CD4-positive, alpha-beta T cell (primary cell): ENCODE results near the gene FERMT1. TPM values are rescaled to one million over a fixed set of nuclear protein-coding genes. Genes with fewer than 3 reads are reported as not detected.

Source experiments
- ATAC-seq: fragments of 200-7000 bp; cut with Tn5 transposase; one replicate; pipeline ENCODE4 v1.10.0; 2022; ENCODE audit warnings: mild to moderate bottlenecking; ENCODE audit not compliant: poor library complexity
- CTCF ChIA-PET: fragments of 350-600 bp; sonication (Branson Sonifier 250); formaldehyde crosslinking; loops from one replicate; lab custom pipeline; 2021; ENCODE audit warnings: antibody characterized with exemption, inconsistent platforms; lab: Charles Lee
- POLR2A ChIA-PET: fragments of 350-600 bp; sonication (Branson Sonifier 250); formaldehyde crosslinking; loops from one replicate; lab custom pipeline; 2021; ENCODE audit warnings: antibody characterized with exemption, inconsistent platforms; lab: Charles Lee
- DNase-seq, 14 experiments: peaks; one replicate each; pipeline ENCODE4 v3.0.0-alpha.2; 2013 to 2020; ENCODE audit warnings: mixed read lengths in 2 of 14
- H3K27ac ChIP-seq, 2 donors: one replicate each; pipeline versions ENCODE4 v1.5.1 to v1.7.0; 2013; ENCODE audit warnings: low read length in 2 of 2, low read depth in 1 of 2, mild to moderate bottlenecking in 1 of 2
- H3K27me3 ChIP-seq, 2 experiments: 1 replicate in 1 of 2; 2 replicates in 1 of 2; pipeline versions ENCODE4 v1.6.1 to v1.7.0; 2013; ENCODE audit warnings: low read length in 2 of 2, control low read depth in 1 of 2, mild to moderate bottlenecking in 1 of 2, moderate library complexity in 1 of 2; ENCODE audit not compliant: insufficient read depth in 2 of 2, control insufficient read depth in 1 of 2
- H3K36me3 ChIP-seq: one replicate; pipeline ENCODE4 v1.6.1; 2013; ENCODE audit warnings: low read length, control low read depth; ENCODE audit not compliant: insufficient read depth
- H3K4me1 ChIP-seq: one replicate; pipeline ENCODE4 v1.6.1; 2013; ENCODE audit warnings: low read length, control low read depth; ENCODE audit not compliant: insufficient read depth
- H3K4me3 ChIP-seq: one replicate; pipeline ENCODE4 v1.5.1; 2013; ENCODE audit warnings: mild to moderate bottlenecking, low read length, moderate library complexity
- H3K9me3 ChIP-seq, 2 experiments: 1 replicate in 1 of 2; 2 replicates in 1 of 2; pipeline versions ENCODE4 v1.6.1 to v1.7.0; 2013; ENCODE audit warnings: low read length in 2 of 2, mild to moderate bottlenecking in 2 of 2, control low read depth in 1 of 2, moderate library complexity in 1 of 2; ENCODE audit not compliant: control insufficient read depth in 1 of 2, insufficient read depth in 1 of 2
- H3K27ac Mint-ChIP-seq: one replicate; pipeline ENCODE4 v1.8.0; 2020; ENCODE audit warnings: mixed read lengths
- H3K27me3 Mint-ChIP-seq: one replicate; pipeline ENCODE4 v1.8.0; 2021; ENCODE audit warnings: mixed read lengths
- H3K36me3 Mint-ChIP-seq: one replicate; pipeline ENCODE4 v1.8.0; 2021; ENCODE audit warnings: low read depth, mixed read lengths
- H3K4me1 Mint-ChIP-seq: one replicate; pipeline ENCODE4 v1.8.0; 2021; ENCODE audit warnings: low read depth, mixed read lengths
- H3K4me3 Mint-ChIP-seq: one replicate; pipeline ENCODE4 v1.8.0; 2020; ENCODE audit warnings: mild to moderate bottlenecking, mixed read lengths
- H3K9me3 Mint-ChIP-seq: one replicate; pipeline ENCODE4 v1.8.0; 2020; ENCODE audit warnings: mixed read lengths
- intact Hi-C, 2 experiments: fragments of 100-400 bp; cut with DNase I in 1 of 2; cut with micrococcal nuclease in 1 of 2; formaldehyde crosslinking; loops; one replicate each; pipeline versions ENCODE4 v1.15.1 to v1.9.0; 2023 to 2025; cut with DNase I, micrococcal nuclease
- total RNA-seq, 174 experiments: library from RNA in 2 of 174; stranded (reverse) in 2 of 174; gene quantifications; one replicate each; pipeline ENCODE4 v1.2.3 and lab custom pipeline; 2021 to 2026
- TF ChIP-seq, protein P1 (sequence below): fragments of 200-600 bp; IDR thresholded peaks from one replicate; pipeline ENCODE4 v1.8.0; 2022; ENCODE audit warnings: antibody characterized with exemption, mild to moderate bottlenecking

FERMT1 gene
- total RNA-seq, 2 experiments from 2014 or later = not detected

DNA sequence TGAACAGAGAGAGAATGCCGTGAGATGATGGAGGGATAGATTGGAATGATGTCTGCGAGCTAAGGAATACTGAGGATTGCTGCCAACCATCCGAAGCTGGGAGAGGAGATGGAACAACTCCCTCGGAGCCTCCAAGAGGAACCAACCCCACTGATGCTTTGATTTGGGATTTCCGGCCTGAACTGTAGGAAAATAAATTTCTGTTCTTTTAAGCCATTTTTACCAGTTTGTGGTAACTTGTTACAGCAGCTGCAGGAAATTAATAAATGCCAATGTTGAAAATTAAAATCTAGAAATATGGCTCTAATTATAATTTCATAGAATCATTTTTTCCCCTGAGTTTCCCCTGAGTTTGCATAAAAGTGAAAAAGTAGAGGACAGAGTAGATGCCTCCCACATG is 83.1 kb downstream of the FERMT1 start:
- intact Hi-C loops = no loop called here
- Mint-ChIP-seq H3K27me3 (no peaks in the 10 kb centered on the region), H3K9me3 (no peaks in the 10 kb centered on the region), H3K27ac (no peak overlapping the region), H3K4me3 (no peak overlapping the region), H3K4me1 (peaks cover under 1% of the 10 kb centered on the region), H3K36me3 (peaks cover 70% of the 10 kb centered on the region)
- ATAC-seq = no peak
- DNase-seq = no peak
- Histone ChIP-seq H3K4me1 (no peaks in the 10 kb centered on the region), H3K4me3 (no peak overlapping the region), H3K27me3 (no peaks in the 10 kb centered on the region), H3K9me3 (peaks cover 0 to 7% of the 10 kb centered on the region in 2 experiments), H3K27ac (no peak overlapping the region), H3K36me3 (peaks cover 57% of the 10 kb centered on the region)
- TF ChIP-seq, protein P1, sequence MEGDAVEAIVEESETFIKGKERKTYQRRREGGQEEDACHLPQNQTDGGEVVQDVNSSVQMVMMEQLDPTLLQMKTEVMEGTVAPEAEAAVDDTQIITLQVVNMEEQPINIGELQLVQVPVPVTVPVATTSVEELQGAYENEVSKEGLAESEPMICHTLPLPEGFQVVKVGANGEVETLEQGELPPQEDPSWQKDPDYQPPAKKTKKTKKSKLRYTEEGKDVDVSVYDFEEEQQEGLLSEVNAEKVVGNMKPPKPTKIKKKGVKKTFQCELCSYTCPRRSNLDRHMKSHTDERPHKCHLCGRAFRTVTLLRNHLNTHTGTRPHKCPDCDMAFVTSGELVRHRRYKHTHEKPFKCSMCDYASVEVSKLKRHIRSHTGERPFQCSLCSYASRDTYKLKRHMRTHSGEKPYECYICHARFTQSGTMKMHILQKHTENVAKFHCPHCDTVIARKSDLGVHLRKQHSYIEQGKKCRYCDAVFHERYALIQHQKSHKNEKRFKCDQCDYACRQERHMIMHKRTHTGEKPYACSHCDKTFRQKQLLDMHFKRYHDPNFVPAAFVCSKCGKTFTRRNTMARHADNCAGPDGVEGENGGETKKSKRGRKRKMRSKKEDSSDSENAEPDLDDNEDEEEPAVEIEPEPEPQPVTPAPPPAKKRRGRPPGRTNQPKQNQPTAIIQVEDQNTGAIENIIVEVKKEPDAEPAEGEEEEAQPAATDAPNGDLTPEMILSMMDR = no peak
- ChIA-PET CTCF (interaction anchor here (1.0 kb wide), 1 partner anchor 62 kb away, joined by 3 read pairs; no protein-coding TSS in a partner anchor), POLR2A (no interaction called here)

DNA sequence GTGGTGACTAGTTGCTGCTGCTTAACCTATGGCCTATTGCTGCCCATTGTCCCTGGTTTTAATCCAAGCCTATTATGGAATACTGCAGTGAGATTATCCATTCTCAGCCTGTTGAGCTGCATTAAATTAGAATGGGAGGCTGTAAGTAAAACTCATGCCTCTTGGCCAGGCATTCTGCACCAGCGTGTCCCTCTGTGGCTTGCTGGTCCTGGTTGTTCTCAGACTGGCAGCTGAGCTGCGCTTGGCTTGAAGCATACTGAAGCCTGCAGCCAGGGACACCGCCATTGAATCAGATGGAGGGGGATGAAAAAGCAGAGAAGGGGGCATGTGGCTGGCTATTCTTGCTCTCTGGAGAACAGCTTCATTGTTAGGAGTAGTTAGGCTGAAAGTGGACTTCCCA is 84.6 kb downstream of the FERMT1 start:
- TF ChIP-seq, protein P1 = no peak
- Mint-ChIP-seq H3K36me3 (peaks cover 85% of the 10 kb centered on the region), H3K27me3 (no peaks in the 10 kb centered on the region), H3K27ac (no peak overlapping the region), H3K9me3 (no peaks in the 10 kb centered on the region), H3K4me3 (no peak overlapping the region), H3K4me1 (peaks cover 5% of the 10 kb centered on the region)
- Histone ChIP-seq H3K36me3 (peaks cover 71% of the 10 kb centered on the region), H3K27me3 (no peaks in the 10 kb centered on the region), H3K27ac (no peak overlapping the region), H3K9me3 (peaks cover 0 to 7% of the 10 kb centered on the region in 2 experiments), H3K4me1 (no peaks in the 10 kb centered on the region), H3K4me3 (no peak overlapping the region)
- intact Hi-C loops = no loop called here
- ChIA-PET POLR2A (no interaction called here), CTCF (no interaction called here)
- ATAC-seq (no peak), DNase-seq (no peak)

DNA sequence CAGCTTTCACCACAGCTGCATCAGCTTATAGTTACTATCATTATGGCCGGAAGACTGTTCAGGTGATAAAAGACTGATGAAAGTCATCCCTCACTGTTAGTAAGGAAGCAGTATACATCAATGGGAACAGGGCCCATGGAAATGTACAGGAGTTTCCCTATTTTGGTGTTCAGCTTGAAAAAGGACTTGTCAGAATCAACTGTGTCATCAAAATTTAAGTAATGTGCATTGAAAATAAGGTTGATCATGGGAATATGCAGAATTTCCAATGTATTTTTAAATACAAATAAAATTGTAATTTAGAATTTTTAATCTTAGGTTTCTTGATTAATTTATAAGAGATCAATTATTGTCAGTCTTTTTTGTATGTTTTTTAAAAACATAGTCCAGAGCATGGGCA is 85.7 kb downstream of the FERMT1 start:
- H3K4me1 Mint-ChIP-seq = peaks cover 12% of the 10 kb centered on the region
- peaks cover 74% of the 10 kb centered on the region for H3K36me3 ChIP-seq

More for the DNA sequence above, 85.7 kb downstream of the FERMT1 start:
- ChIA-PET CTCF (no interaction called here), POLR2A (no interaction called here)
- intact Hi-C loops = no loop called here
- peaks cover 0 to 7% of the 10 kb centered on the region in 2 experiments for H3K9me3 ChIP-seq
- H3K27ac ChIP-seq = no peak overlapping the region
- H3K9me3 Mint-ChIP-seq = no peaks in the 10 kb centered on the region
- H3K27me3 ChIP-seq = no peaks in the 10 kb centered on the region
- H3K27ac Mint-ChIP-seq = no peak overlapping the region
- TF ChIP-seq, protein P1 = no peak
- DNase-seq = no peak
- H3K4me3 Mint-ChIP-seq = no peak overlapping the region
- H3K27me3 Mint-ChIP-seq = no peaks in the 10 kb centered on the region
- H3K36me3 Mint-ChIP-seq = peaks cover 85% of the 10 kb centered on the region
- no peak for ATAC-seq
- no peak overlapping the region for H3K4me3 ChIP-seq
- no peaks in the 10 kb centered on the region for H3K4me1 ChIP-seq
